MM.1S (cell line): ENCODE data around the gene IL17RD.

Experiments used
- EZH2 ChIP-seq: fragments of 300-600 bp; sonication (generic); optimal IDR thresholded peaks from 2 replicates; pipeline ENCODE3; 2017; ENCODE audit warnings: low read depth, mild to moderate bottlenecking, antibody characterized with exemption, low read length, mixed read lengths
- EZH2phosphoT487 ChIP-seq: fragments of 300-600 bp; sonication (generic); IDR thresholded peaks from 2 replicates; pipeline ENCODE4 v1.6.1; 2018; ENCODE audit warnings: antibody characterized with exemption, low read length
- TF ChIP-seq, protein P1 (sequence below): fragments of 300-600 bp; sonication (generic); IDR thresholded peaks from 2 replicates; pipeline ENCODE4 v1.5.1; 2016; ENCODE audit warnings: antibody characterized with exemption, low read length, mixed read lengths

DNA sequence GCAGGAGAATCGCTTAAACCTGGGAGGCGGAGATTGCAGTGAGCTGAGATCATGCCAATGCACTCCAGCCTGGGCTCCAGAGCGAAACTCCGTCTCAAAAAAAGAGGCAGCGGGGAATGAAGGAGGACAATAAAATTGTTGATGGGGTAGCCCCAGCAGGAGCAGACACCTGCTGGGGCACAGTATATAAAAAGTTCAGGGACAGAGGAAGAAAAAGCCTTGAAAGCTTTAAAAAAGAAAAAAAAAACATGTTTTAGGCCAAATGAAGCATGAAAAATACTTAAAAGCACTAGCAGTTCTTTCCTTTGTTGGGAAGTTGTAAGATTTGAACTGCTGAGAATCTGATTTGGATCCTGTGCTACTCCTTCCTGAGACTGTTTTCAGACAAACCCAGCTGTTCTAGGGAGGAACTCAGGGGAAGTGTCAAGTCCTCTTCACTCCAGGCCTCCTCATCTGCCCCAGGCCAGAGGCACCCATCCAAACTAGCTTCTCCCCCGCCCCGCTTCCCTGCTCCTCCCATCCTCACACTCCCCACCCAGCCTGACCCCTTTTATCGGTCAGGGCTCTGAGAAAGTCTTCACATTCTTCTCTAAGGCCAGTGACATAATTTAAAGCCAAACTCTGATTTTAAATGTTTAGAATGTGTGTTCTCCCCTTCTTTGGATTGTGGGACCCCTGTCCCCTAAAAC is 4.9 kb downstream of the IL17RD start:
- TF ChIP-seq, protein P1, sequence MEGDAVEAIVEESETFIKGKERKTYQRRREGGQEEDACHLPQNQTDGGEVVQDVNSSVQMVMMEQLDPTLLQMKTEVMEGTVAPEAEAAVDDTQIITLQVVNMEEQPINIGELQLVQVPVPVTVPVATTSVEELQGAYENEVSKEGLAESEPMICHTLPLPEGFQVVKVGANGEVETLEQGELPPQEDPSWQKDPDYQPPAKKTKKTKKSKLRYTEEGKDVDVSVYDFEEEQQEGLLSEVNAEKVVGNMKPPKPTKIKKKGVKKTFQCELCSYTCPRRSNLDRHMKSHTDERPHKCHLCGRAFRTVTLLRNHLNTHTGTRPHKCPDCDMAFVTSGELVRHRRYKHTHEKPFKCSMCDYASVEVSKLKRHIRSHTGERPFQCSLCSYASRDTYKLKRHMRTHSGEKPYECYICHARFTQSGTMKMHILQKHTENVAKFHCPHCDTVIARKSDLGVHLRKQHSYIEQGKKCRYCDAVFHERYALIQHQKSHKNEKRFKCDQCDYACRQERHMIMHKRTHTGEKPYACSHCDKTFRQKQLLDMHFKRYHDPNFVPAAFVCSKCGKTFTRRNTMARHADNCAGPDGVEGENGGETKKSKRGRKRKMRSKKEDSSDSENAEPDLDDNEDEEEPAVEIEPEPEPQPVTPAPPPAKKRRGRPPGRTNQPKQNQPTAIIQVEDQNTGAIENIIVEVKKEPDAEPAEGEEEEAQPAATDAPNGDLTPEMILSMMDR: no peak
- TF ChIP-seq EZH2 (no peak), EZH2phosphoT487 (no peak)
